ENCODE results near the gene CELF6.

The CELF6 gene

GRCh38 chr15:72271895-72272212 is 48.1 kb downstream of the CELF6 start:
- peak; percentile 5 for DNase-seq (ENCODE audit: low read depth)

- DNase-seq (ENCODE audit: low read depth), result no peak
These were observed 48.7 kb downstream of the CELF6 start for GRCh38 chr15:72271221-72271620.

GRCh38 chr15:72269739-72270138 is 50.2 kb downstream of the CELF6 start:
- DNase-seq (ENCODE audit: low read depth), result no peak

GRCh38 chr15:72265031-72265430 is 54.9 kb downstream of the CELF6 start:
- DNase-seq (ENCODE audit: low read depth), result no peak

GRCh38 chr15:72252663-72253299 is 67.2 kb downstream of the CELF6 start:
- no peak for DNase-seq (ENCODE audit: low read depth)

- DNase-seq (ENCODE audit: low read depth), result no peak
These were observed 70.7 kb downstream of the CELF6 start for GRCh38 chr15:72249142-72249810.

GRCh38 chr15:72248514-72248913 is 71.4 kb downstream of the CELF6 start:
- DNase-seq (ENCODE audit: low read depth), result no peak

GRCh38 chr15:72242775-72243370 is 77.1 kb downstream of the CELF6 start:
- no peak for DNase-seq (ENCODE audit: low read depth)

GRCh38 chr15:72239652-72240051 is 80.3 kb downstream of the CELF6 start:
- DNase-seq (ENCODE audit: low read depth), result no peak

GRCh38 chr15:72238586-72238985 is 81.4 kb downstream of the CELF6 start:
- no peak for DNase-seq (ENCODE audit: low read depth)

- no peak for DNase-seq (ENCODE audit: low read depth)
These were observed 82.1 kb downstream of the CELF6 start for GRCh38 chr15:72237853-72238224.

- peak; percentile 88 for DNase-seq (ENCODE audit: low read depth)
These were observed 82.7 kb downstream of the CELF6 start for GRCh38 chr15:72237029-72237852.

- DNase-seq (ENCODE audit: low read depth), result no peak
These were observed 83.5 kb downstream of the CELF6 start for GRCh38 chr15:72236381-72237003.

- DNase-seq (ENCODE audit: low read depth), result no peak
These were observed 84.7 kb downstream of the CELF6 start for GRCh38 chr15:72235298-72235697.

Data from HS-5 (cell line).